HTERT RPE-1 (cell line): ENCODE data around the gene CCT5.

ENCODE experiments used
- in situ Hi-C: fragments of 300-500 bp; cut with MboI; formaldehyde crosslinking; loops from 4 replicates; pipeline ENCODE4 v1.14.3; 2020; ENCODE audit warnings: low sequenced_read_pairs

Gene CCT5

GRCh38 chr5:10249948-10250805, at the start of gene CCT5:
TSS of gene CCT5 (plus strand) at chr5:10250280. CDS start at chr5:10250341, 61 bp downstream.
- in situ Hi-C loops = no loop called here

- in situ Hi-C loops = no loop called here
These were observed 48.7 kb upstream of the CCT5 start for GRCh38 chr5:10201223-10201868.

DNA sequence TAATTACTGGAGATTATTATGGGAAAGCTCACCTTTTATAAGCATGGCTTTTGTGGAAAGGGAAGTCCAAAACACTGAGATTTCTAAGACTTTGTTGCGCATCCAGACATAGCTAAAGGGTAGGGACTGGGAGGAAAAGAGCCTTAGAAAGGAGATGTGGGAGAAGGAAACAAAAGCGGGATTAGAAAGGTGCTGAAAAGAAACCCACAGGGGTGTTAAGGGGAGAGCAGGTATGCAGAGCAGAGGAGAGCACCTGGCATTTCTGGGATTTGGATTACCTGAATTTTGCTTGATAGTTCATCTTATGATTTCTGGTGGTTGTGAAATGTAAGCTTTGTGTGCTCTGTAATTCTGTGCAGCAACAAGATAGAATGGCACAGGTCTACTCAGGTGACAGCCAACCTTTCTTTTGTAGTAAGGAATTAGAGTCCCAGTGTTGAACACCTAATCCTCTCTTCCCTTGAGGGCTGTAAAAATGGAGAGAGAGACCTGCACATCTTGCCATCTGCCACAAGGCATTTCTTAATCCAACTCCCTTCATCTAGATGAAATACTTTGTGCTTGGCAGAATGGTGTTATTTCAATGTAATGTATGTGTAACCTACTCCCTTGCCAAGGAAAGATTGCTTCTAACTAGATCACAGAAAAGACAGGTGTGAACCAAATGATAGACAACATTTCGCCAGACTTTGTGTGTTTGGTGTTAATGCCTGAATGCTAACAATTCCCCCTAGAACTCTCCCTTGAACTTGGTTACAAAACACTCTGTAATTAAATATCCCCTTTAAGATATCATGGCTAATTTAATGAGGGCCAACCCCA, 47.8 kb upstream of the CCT5 start:
- in situ Hi-C loops = no loop called here

GRCh38 chr5:10209004-10209403, 41.1 kb upstream of the CCT5 start:
- in situ Hi-C loops = no loop called here

GRCh38 chr5:10213316-10213715, 36.8 kb upstream of the CCT5 start:
- in situ Hi-C loops = no loop called here

GRCh38 chr5:10214041-10214440, 36.0 kb upstream of the CCT5 start:
- in situ Hi-C loops = no loop called here

- in situ Hi-C loops = no loop called here
These were observed 34.7 kb upstream of the CCT5 start for GRCh38 chr5:10215366-10215765.

DNA sequence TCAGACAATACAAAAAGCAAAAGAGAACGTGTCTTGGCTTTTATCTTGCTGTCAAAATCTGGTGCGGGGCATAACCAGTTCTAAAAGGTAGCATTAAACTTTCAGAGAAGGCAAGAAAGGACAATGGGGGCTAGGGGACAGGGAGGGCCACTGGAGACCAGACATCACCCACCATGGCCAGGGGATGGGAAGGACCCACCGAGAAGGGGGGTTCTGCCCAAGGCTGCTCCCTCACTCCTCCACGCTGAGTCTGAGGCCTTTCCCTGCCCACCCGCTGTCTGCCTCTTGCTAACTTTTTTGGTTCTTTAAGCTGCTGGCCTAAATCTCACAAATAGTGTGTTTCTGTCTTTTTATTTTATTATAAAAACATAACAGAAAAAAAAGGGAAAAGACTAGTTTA, 34.0 kb upstream of the CCT5 start:
- in situ Hi-C loops = no loop called here

DNA sequence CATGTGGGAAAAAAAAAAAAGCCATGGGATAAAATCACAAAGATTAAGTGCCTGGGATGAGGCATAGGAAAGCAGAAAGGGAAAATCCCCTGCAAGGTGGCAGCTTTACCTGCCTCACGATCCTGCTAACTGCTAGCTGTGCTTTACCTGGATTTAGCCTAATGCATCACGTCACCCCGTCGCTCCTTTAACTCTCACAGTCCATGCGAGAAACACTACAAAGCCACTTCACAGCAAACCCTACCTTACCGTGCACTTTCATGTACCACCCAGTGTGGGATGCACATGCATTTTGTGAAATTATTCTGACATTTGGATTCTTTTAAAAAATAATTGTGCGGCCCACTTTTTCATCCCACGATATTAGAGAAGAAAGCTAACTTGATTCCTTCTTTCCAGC, 31.4 kb upstream of the CCT5 start:
- in situ Hi-C loops = no loop called here

DNA sequence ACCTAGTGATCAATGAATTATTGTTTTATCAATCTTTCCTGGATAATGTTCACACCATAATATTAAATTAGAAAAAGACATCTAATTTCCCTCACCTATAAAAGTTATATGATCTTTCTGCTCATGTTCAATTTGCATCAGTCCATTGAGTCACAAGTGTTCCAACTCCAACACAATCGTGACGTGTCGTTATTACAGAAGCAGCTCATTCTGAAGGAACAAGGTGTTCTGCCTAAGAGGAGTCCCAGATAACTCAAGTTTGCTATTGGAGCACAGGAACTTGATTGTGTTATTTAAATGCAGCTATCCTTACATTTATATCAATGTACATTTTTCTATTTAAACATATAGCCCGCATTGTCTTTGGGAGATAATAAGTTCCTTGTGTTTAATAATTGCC, 31.0 kb upstream of the CCT5 start:
- in situ Hi-C loops = no loop called here

DNA sequence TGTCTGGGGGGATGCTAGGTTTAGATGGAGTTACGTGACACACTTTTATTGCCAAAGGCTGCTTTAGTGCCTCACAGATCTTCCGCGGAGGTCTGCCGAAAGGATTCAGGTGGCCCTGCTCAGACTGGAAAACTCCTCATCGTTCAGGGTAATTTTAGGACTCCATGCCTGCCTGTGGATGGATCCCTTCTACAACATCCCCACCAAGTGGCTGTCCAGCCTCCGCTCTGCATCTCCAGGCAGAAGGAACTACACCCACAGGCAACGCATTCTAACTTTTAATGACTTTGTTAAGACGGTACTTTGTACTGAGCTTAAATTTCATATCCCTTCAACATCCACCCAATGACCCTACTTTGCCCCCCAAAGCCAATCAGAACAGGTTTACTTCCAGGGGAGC, 29.8 kb upstream of the CCT5 start:
- in situ Hi-C loops = no loop called here

DNA sequence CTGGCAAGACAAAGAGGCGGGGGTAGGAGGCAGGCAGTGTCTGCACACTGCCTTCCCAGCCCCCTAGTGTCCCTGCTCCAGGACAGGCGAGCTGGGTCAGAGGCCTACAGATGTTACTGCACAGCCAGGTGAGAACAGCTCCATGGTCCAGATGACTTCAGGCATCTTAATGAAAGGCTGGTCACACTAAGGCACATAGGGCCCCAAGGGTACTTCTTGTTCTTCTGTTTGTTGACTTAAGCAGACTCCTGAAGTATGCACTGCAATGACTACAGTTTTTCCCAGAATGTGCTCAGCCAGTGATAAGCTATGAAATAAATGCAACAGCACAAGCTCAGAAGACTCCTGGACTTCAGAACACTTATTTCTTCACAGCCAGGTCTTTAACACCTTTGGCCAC, 27.8 kb upstream of the CCT5 start:
- in situ Hi-C loops = no loop called here

GRCh38 chr5:10227379-10227778, 22.7 kb upstream of the CCT5 start:
- in situ Hi-C loops = no loop called here

GRCh38 chr5:10228288-10228687, 21.8 kb upstream of the CCT5 start:
- in situ Hi-C loops = no loop called here

DNA sequence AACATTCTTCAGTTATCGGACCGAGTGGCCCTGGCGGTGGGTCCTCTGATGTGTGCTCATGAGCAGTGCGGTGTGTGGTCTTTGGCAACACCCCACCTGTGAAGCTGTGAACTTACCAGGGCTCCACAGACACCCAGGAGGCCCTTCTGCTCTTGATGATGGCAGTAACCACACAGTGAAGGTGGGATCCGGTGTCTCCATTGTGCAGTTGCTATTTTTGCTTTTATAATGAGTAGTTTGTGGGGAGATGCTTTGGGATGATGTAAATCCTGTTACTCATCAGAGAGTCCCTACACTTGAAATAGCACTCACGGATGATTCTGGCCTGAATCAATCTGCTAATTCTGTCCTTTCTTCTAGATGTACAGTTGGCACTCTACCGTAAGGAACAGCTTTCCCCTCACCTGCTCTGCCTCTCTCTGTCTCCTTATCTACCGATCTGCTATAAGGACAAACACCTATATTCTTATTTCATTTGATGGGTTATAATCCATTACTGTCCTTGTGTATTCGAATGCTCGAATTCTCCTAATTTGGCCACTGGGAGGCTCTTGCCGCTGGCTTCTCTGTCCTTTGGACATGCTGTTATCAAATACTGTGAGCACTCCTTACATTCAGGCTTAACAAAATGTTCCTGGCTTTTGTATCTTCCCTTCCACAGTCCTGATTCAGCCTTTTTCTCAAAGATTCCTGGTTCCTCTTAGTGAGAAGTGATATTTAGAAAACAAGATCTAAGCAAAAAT, 20.6 kb upstream of the CCT5 start:
- in situ Hi-C loops = no loop called here

- in situ Hi-C loops = no loop called here
These were observed 17.7 kb upstream of the CCT5 start for GRCh38 chr5:10232386-10232785.

DNA sequence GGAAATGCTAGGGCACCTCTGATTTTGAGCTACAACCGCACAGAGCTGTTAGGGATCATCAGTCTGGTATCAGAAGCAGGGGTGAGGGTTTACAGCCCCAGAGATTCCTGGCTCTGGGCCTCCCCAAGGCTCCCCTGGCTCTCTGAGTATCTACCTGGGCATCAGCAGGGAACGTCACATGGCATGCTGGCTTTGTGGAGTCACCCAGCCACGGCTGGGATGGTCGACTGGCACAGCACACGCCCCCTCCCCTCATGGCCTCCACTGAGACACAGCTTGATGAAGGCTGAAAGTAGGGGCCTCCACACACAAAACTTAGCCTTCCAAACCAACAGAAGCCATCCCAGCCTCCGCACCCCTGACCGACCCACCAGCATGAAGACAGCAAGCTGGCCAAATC, 17.1 kb upstream of the CCT5 start:
- in situ Hi-C loops = no loop called here

GRCh38 chr5:10233505-10233904, 16.6 kb upstream of the CCT5 start:
- in situ Hi-C loops = no loop called here

- in situ Hi-C loops = no loop called here
These were observed 14.7 kb upstream of the CCT5 start for GRCh38 chr5:10235350-10235749.

DNA sequence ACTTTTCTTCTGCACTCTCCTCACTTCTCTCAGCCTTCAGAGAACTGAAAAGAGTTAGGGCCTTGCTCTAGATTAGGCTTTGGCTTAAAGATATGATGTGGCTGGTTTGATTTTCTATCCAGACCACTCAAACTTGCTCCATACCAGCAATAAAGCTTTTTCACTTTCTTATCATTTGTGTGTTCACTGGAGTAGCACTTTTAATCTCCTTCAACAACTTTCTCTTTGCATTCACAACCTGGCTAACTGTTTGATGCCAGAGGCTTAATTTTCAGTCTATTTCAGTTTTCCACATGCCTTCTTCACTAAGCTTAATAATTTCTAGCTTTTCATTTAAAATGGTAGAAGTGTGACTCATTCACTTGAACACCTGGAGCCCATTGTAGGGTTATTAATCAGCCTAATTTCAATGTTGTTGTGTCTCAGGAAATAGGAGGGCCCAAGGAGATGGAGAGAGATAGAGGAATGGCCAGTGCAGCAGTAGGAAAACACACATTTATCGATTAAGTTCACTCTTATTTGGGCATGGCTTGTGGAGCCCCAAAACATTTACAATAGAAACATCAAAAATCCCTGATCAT, 6.3 kb upstream of the CCT5 start:
- in situ Hi-C loops = no loop called here
